Duodenal mucosa (tissue), 2 donors: ENCODE data around the gene MAL.

Source experiments
- H3K27ac ChIP-seq: one replicate; pipeline ENCODE4 v1.7.0; 2013; ENCODE audit warnings: low read depth, low read length
- H3K27me3 ChIP-seq, 2 donors: one replicate each; pipeline ENCODE4 v1.7.0; 2013; ENCODE audit warnings: low read length in 2 of 2, control low read depth in 1 of 2; ENCODE audit not compliant: insufficient read depth in 2 of 2, control insufficient read depth in 1 of 2
- H3K36me3 ChIP-seq, 2 donors: one replicate each; pipeline ENCODE4 v1.7.0; 2013; ENCODE audit warnings: low read length in 2 of 2, control low read depth in 1 of 2; ENCODE audit not compliant: insufficient read depth in 2 of 2, control insufficient read depth in 1 of 2
- H3K4me1 ChIP-seq, 2 donors: one replicate each; pipeline ENCODE4 v1.7.0; 2013; ENCODE audit warnings: low read length in 2 of 2, control low read depth in 1 of 2; ENCODE audit not compliant: insufficient read depth in 2 of 2, control insufficient read depth in 1 of 2
- H3K4me3 ChIP-seq, 2 donors: one replicate each; pipeline ENCODE4 v1.7.0; 2013; ENCODE audit warnings: low read length in 2 of 2, low read depth in 1 of 2
- H3K9ac ChIP-seq, 2 donors: one replicate each; pipeline ENCODE4 v1.7.0; 2013; ENCODE audit warnings: low read length in 2 of 2, low read depth in 1 of 2
- H3K9me3 ChIP-seq, 2 donors: one replicate each; pipeline ENCODE4 v1.7.0; 2013; ENCODE audit warnings: low read length in 2 of 2, control low read depth in 1 of 2; ENCODE audit not compliant: control insufficient read depth in 1 of 2

The MAL gene

GRCh38 chr2:95047629-95048510, 22.4 kb downstream of the MAL start:
- Histone ChIP-seq H3K9me3 (no peaks in the 10 kb centered on the region), H3K36me3 (no peaks in the 10 kb centered on the region), H3K4me1 (no peaks in the 10 kb centered on the region), H3K27me3 (peaks cover 5 to 7% of the 10 kb centered on the region in 2 donors), H3K4me3 (no peak overlapping the region), H3K9ac (no peak overlapping the region), H3K27ac (peak overlapping the region; percentile 21)

DNA sequence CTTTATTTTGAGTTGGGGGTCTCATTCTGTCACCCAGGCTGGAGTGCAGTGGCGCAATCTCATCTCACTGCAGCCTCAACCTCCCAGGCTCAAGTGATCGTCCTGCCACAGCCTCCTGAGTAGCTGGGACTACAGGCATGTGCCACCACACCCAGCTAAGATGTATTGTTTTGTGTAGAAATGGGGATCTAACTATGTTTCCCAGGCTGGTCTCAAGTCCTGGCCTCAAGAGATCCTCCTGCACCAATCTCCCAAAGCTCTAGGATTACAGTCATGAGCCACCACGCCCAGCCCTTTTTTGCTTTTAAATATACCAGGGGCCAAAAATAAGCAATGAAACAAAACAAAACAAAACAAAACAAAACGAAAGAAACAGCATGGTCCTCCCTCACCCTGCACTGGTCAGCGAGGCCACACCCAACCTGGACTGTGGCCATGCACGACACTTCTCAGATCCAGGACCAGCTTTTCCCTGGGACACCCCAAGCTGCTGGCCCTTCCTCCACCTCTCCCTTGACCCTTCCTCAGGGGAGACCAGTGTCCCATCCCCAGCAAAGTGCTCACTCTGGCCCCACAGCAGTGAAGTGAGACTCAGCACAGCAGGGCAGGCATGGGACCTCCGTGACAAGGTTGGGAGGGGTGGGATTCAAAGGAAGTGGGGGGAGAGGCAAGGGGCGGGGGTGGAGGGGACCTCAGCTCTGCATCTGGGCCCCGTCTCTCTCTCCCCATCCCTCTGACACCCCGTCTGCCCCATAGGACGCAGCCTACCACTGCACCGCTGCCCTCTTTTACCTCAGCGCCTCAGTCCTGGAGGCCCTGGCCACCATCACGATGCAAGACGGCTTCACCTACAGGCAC, 23.5 kb downstream of the MAL start:
- Histone ChIP-seq H3K9ac (no peak overlapping the region), H3K9me3 (no peaks in the 10 kb centered on the region), H3K4me1 (no peaks in the 10 kb centered on the region), H3K27ac (no peak overlapping the region), H3K4me3 (no peak overlapping the region), H3K27me3 (peaks cover 3 to 4% of the 10 kb centered on the region in 2 donors), H3K36me3 (no peaks in the 10 kb centered on the region)

DNA sequence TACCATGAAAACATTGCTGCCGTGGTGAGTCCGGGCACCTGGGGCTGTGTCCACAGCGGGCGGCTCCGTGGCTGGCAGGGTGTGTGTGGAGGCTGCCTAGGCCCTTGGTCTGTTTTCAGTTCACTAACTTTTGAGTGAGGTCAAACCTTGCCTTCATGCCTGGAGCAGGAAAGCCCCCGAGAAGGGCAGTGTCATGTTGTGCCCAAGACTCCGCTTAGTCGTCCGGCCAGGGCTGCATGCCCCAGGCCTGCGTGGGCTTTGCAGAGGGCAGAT, 24.1 kb downstream of the MAL start:
- Histone ChIP-seq H3K36me3 (no peaks in the 10 kb centered on the region), H3K27me3 (peaks cover 3 to 4% of the 10 kb centered on the region in 2 donors), H3K9ac (no peak overlapping the region), H3K9me3 (no peaks in the 10 kb centered on the region), H3K4me3 (no peak overlapping the region), H3K4me1 (no peaks in the 10 kb centered on the region), H3K27ac (no peak overlapping the region)

GRCh38 chr2:95049961-95050360, 24.5 kb downstream of the MAL start:
- H3K9ac ChIP-seq, result no peak overlapping the region
- no peak overlapping the region for H3K27ac ChIP-seq
- H3K4me1 ChIP-seq, result no peaks in the 10 kb centered on the region
- H3K9me3 ChIP-seq, result no peaks in the 10 kb centered on the region
- no peaks in the 10 kb centered on the region for H3K36me3 ChIP-seq
- H3K27me3 ChIP-seq, result peaks cover 0 to 4% of the 10 kb centered on the region in 2 donors
- no peak overlapping the region for H3K4me3 ChIP-seq

DNA sequence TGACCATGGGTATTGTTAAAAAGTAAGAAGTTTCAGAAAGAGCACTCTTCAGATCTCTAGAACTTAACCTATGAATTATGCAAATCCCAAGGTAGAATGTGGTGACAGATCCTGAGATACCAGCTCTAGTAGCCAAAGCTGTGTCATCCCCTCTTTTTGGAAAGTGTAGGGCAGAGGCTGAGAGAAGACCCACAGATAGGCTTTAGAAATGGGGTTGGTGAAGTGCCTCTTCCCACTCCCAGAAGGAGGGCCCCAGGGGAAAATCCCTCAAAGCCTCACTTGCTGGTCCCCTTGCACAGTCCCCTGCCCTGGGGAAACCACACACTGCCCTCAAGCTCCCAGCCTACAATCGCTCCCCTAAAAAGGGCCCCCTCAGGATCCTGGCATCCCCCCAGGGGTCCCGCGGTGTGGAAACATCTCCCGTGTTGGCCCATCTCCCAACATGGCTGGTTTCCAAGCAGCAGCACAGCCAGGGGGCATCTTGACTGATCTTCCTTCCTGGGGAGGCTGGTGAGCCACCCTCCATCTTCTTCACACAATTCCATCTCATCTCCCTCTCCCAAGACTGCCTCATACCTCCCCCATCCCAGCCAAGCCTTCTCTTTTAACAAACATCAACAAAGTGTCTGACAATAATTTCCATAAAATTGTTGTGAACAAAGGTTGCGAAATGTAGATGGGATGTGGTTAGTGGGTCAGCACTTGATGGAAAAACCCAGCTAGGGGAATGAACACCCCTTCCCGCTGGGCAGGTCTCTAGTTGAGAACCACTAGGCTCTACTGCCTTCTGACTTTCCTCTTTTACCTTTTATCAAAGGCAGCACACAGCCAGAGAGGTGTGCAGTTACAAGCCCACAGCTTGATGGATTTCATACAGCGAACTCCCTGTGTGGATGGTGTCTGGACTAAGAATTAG, 25.1 kb downstream of the MAL start:
- peaks cover 0 to 4% of the 10 kb centered on the region in 2 donors for H3K27me3 ChIP-seq
- no peak overlapping the region for H3K4me3 ChIP-seq
- H3K36me3 ChIP-seq, result no peaks in the 10 kb centered on the region
- H3K9ac ChIP-seq, result no peak overlapping the region
- H3K4me1 ChIP-seq, result no peaks in the 10 kb centered on the region
- H3K9me3 ChIP-seq, result no peaks in the 10 kb centered on the region
- H3K27ac ChIP-seq, result no peak overlapping the region

- H3K9me3 ChIP-seq, result no peaks in the 10 kb centered on the region
- H3K4me1 ChIP-seq, result no peaks in the 10 kb centered on the region
- no peak overlapping the region for H3K4me3 ChIP-seq
- peaks cover 0 to 4% of the 10 kb centered on the region in 2 donors for H3K27me3 ChIP-seq
- H3K9ac ChIP-seq, result no peak overlapping the region
- H3K36me3 ChIP-seq, result no peaks in the 10 kb centered on the region
- H3K27ac ChIP-seq, result no peak overlapping the region
Measured at GRCh38 chr2:95051626-95052025, 26.1 kb downstream of the MAL start.

DNA sequence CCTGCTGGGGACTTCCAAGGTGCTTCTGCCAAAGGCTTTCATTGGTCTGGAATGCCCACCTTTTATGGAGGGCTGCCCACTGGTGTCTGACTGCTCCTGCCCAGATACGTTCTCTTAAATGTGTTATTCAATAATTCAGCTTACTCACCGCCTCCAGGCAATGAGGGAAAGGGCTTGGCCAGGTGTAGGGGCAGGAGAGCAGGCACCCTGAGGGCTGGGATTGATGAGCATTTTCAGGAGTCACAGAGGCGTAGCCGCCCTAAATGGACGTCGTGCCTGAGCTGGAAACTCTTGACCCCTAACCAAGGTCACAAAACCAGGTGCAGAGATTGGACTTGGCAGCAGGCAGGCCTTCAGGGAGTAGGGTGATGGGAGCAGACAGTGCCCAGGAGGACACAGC, 26.8 kb downstream of the MAL start:
- Histone ChIP-seq H3K4me1 (no peaks in the 10 kb centered on the region), H3K9me3 (no peaks in the 10 kb centered on the region), H3K27me3 (peaks cover 0 to 4% of the 10 kb centered on the region in 2 donors), H3K27ac (no peak overlapping the region), H3K36me3 (no peaks in the 10 kb centered on the region), H3K9ac (no peak overlapping the region), H3K4me3 (no peak overlapping the region)

DNA sequence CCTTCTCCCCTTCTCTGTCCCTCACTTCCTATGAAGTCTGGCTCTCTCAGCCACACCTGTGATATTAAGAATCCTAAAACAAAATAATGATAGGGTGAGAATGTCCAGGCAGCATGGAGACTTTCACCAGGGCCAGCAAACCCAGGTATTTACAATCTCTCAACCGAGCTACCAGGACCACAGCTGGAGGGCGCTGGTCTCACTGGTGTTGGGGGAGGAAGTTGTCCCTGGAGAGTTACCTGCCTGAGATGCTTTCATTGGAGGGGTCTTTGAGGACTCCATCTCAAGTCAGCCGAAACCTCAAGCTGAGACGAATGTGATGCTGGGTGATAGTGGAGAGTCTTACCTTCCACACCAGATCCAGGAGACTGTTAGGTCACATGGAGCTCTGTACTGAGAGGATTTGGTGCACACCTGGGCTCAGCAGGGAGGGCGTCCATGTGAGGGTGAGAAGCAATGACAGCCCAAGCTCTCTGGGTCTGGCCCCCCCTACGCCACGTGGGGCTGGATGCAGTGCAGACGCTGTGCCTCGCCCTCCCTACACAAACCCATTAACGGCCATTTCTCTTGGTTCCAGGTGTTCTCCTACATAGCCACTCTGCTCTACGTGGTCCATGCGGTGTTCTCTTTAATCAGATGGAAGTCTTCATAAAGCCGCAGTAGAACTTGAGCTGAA, 27.4 kb downstream of the MAL start:
- H3K4me3 ChIP-seq, result no peak overlapping the region
- H3K27ac ChIP-seq, result no peak overlapping the region
- H3K9me3 ChIP-seq, result no peaks in the 10 kb centered on the region
- no peaks in the 10 kb centered on the region for H3K4me1 ChIP-seq
- no peak overlapping the region for H3K9ac ChIP-seq
- H3K36me3 ChIP-seq, result no peaks in the 10 kb centered on the region
- H3K27me3 ChIP-seq, result peaks cover 0 to 4% of the 10 kb centered on the region in 2 donors

DNA sequence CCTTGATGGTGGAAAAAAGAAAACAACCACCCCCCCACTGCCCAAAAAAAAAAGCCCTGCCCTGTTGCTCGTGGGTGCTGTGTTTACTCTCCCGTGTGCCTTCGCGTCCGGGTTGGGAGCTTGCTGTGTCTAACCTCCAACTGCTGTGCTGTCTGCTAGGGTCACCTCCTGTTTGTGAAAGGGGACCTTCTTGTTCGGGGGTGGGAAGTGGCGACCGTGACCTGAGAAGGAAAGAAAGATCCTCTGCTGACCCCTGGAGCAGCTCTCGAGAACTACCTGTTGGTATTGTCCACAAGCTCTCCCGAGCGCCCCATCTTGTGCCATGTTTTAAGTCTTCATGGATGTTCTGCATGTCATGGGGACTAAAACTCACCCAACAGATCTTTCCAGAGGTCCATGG, 28.0 kb downstream of the MAL start:
- no peak overlapping the region for H3K9ac ChIP-seq
- H3K4me3 ChIP-seq, result no peak overlapping the region
- H3K4me1 ChIP-seq, result no peaks in the 10 kb centered on the region
- H3K36me3 ChIP-seq, result no peaks in the 10 kb centered on the region
- no peak overlapping the region for H3K27ac ChIP-seq
- H3K27me3 ChIP-seq, result peaks cover 0 to 4% of the 10 kb centered on the region in 2 donors
- H3K9me3 ChIP-seq, result no peaks in the 10 kb centered on the region
